GM12878 (cell line): ENCODE measurements around the gene PROX2. TPM values are rescaled to one million over a fixed set of nuclear protein-coding genes. Genes with fewer than 3 reads are reported as not detected.

Experiments used
- ATAC-seq: fragments of 200-7000 bp; cut with Tn5 transposase; 3 replicates; pipeline ENCODE4 v1.9.1; 2020; ENCODE audit warnings: mild to moderate bottlenecking, moderate library complexity
- BruUV-seq: library from RNA; stranded (reverse); fragments of 400-500 nt; replicated peaks from 2 replicates; lab custom pipeline; 2021; lab: Mats Ljungman, UMichigan
- CTCF ChIA-PET: fragments of 300-600 bp; sonication (Branson Sonifier 250); formaldehyde crosslinking; extraction: SDS; loops from one replicate; lab custom pipeline; 2021; ENCODE audit warnings: inconsistent platforms; lab: Yijun Ruan, JAX
- POLR2A ChIA-PET: fragments of 350-600 bp; formaldehyde crosslinking; extraction: SDS; loops from one replicate; lab custom pipeline; 2021; ENCODE audit warnings: inconsistent platforms; lab: Charles Lee
- RAD21 ChIA-PET: fragments of 300-600 bp; sonication (Branson Sonifier 250); formaldehyde crosslinking; loops from one replicate; lab custom pipeline; 2023; ENCODE audit warnings: antibody characterized with exemption; ENCODE audit not compliant: unreplicated experiment; lab: Charles Lee
- SMC1A ChIA-PET: fragments of 300-600 bp; sonication (Branson Sonifier 250); formaldehyde crosslinking; loops from one replicate; lab custom pipeline; 2023; ENCODE audit not compliant: unreplicated experiment, uncharacterized antibody; lab: Charles Lee
- DNase-seq: peaks from one replicate; pipeline ENCODE4 v3.0.0-alpha.2; 2011; ENCODE audit warnings: low read depth, low spot score
- FAIRE-seq: peaks from 3 replicates; lab custom pipeline; 2011; peaks lifted over from hg19 to GRCh38; lab: Jason Lieb, UNC
- H2AFZ ChIP-seq: 2 replicates; pipeline ENCODE4 v1.6.0; 2011; ENCODE audit warnings: low read depth, low read length, control low read depth; ENCODE audit not compliant: control insufficient read depth
- H3K27ac ChIP-seq: 2 replicates; pipeline ENCODE4 v1.5.1; 2011; ENCODE audit warnings: control low read depth; ENCODE audit not compliant: control insufficient read depth, insufficient read depth
- H3K27me3 ChIP-seq, 2 experiments: replicated peaks in 1 of 2; 2 replicates each; pipeline versions ENCODE4 v1.6.0 to v1.6.1; 2011; ENCODE audit warnings: low read length in 1 of 2; ENCODE audit not compliant: control insufficient read depth in 2 of 2, insufficient read depth in 2 of 2
- H3K36me3 ChIP-seq, 2 experiments: 2 replicates each; pipeline ENCODE4 v1.5.1; 2011; ENCODE audit warnings: low read length in 1 of 2; ENCODE audit not compliant: control insufficient read depth in 2 of 2, insufficient read depth in 2 of 2
- H3K4me1 ChIP-seq: 2 replicates; pipeline ENCODE4 v1.6.1; 2011; ENCODE audit warnings: mild to moderate bottlenecking, low read length, moderate library complexity, mixed read lengths; ENCODE audit not compliant: control insufficient read depth, insufficient read depth
- H3K4me2 ChIP-seq: 2 replicates; pipeline ENCODE4 v1.6.0; 2011; ENCODE audit warnings: control low read depth; ENCODE audit not compliant: control insufficient read depth, insufficient read depth
- H3K4me3 ChIP-seq: fragments of 200-600 bp; sonication (generic); 2 replicates; pipeline ENCODE4 v1.5.1; 2016
- H3K79me2 ChIP-seq: 2 replicates; pipeline ENCODE4 v1.6.0; 2011; ENCODE audit warnings: low read length; ENCODE audit not compliant: control insufficient read depth, insufficient read depth
- H3K9ac ChIP-seq: 2 replicates; pipeline ENCODE4 v1.8.0; 2011; ENCODE audit warnings: low read length, control low read depth, mixed read lengths; ENCODE audit not compliant: control insufficient read depth, insufficient read depth
- H3K9me3 ChIP-seq: replicated peaks from 3 replicates; pipeline ENCODE4 v1.5.1; 2011; ENCODE audit warnings: mild to moderate bottlenecking, low read length; ENCODE audit not compliant: control insufficient read depth, insufficient read depth
- H4K20me1 ChIP-seq: 2 replicates; pipeline ENCODE4 v1.6.0; 2011; ENCODE audit not compliant: control insufficient read depth, insufficient read depth
- CREB1 ChIP-seq: IDR thresholded peaks from 2 replicates; pipeline ENCODE4 v1.6.1; 2012; ENCODE audit warnings: low read depth, mild to moderate bottlenecking, inconsistent platforms
- E2F4 ChIP-seq: IDR thresholded peaks from 2 replicates; pipeline ENCODE4 v1.6.1; 2012; ENCODE audit warnings: low read depth, low read length, improper control_type of control experiment
- JUNB ChIP-seq: IDR thresholded peaks from 2 replicates; pipeline ENCODE4 v1.6.1; 2016; ENCODE audit warnings: antibody characterized with exemption, mild to moderate bottlenecking
- MTA2 ChIP-seq: fragments of 450-650 bp; IDR thresholded peaks from 2 replicates; pipeline ENCODE4 v1.6.1; 2016; ENCODE audit warnings: low read depth, mild to moderate bottlenecking, moderate library complexity
- MTA3 ChIP-seq: IDR thresholded peaks from 2 replicates; pipeline ENCODE4 v1.6.1; 2012; ENCODE audit warnings: low read length, inconsistent platforms, borderline replicate concordance
- MYB ChIP-seq: fragments of 150-350 bp; IDR thresholded peaks from 2 replicates; pipeline ENCODE4 v1.6.1; 2014; ENCODE audit warnings: mild to moderate bottlenecking, low read depth, low read length, borderline replicate concordance
- WRNIP1 ChIP-seq: IDR thresholded peaks from 2 replicates; pipeline ENCODE4 v1.6.1; 2011; ENCODE audit warnings: low read depth, low read length, improper control_type of control experiment, borderline replicate concordance
- ZNF274 ChIP-seq: IDR thresholded peaks from one replicate; pipeline ENCODE4 v1.8.0; 2011; ENCODE audit not compliant: insufficient read length, insufficient read depth
- ZNF687 ChIP-seq: fragments of 450-650 bp; IDR thresholded peaks from 2 replicates; pipeline ENCODE4 v1.6.1; 2017; ENCODE audit warnings: mild to moderate bottlenecking, moderate library complexity
- WGBS: methylation state at CpG from one replicate; pipeline ENCODE4 v1.1.6; 2016; ENCODE audit warnings: low lambda C conversion rate; ENCODE audit not compliant: insufficient replicate concordance, insufficient coverage; ENCODE audit errors: missing lambda C conversion rate; 5-methylcytosine and 5-hydroxymethylcytosine counted together
- in situ Hi-C: fragments of 300-500 bp; cut with MboI; formaldehyde crosslinking; loops from 9 replicates; pipeline ENCODE4 v1.14.3; 2018; ENCODE audit warnings: mixed read lengths
- intact Hi-C: fragments of 100-400 bp; cut with micrococcal nuclease; formaldehyde crosslinking; loops from one replicate; pipeline ENCODE4 v1.14.2; 2022; ENCODE audit not compliant: unreplicated experiment
- polyA plus RNA-seq, 11 experiments: library from polyadenylated mRNA; depleted of rRNA in 4 of 11; unstranded in 6 of 11; stranded (reverse) in 5 of 11; fragments of >200 nt; fragmentation: Nextera tagmentation in 4 of 11; fragmentation: Illumina TruSeq in 1 of 11; extraction: Ambion mirVana in 4 of 11; extraction: Trizol in 1 of 11; gene quantifications; 1 replicate in 1 of 11; 2 replicates in 10 of 11; pipeline versions ENCODE4 v1.2.1 to v1.2.3, GENCODE V29; 2011 to 2016; ENCODE audit warnings: inconsistent platforms in 2 of 11, missing spikeins in 2 of 11, low read depth in 1 of 11
- total RNA-seq, 4 experiments: library from RNA; depleted of rRNA in 3 of 4; stranded (reverse); fragments of >200 nt in 3 of 4; fragmentation: Illumina TruSeq in 1 of 4; extraction: Trizol in 1 of 4; gene quantifications; 2 replicates each; pipeline versions ENCODE4 v1.2.1 to v1.2.3, GENCODE V29; 2013 to 2021
- TF ChIP-seq, protein P1 (sequence below): IDR thresholded peaks from 2 replicates; pipeline ENCODE4 v1.6.1; 2012; ENCODE audit warnings: low read depth, low read length, improper control_type of control experiment
- TF ChIP-seq, protein P2 (sequence below): fragments of 450-650 bp; IDR thresholded peaks from 2 replicates; pipeline ENCODE4 v1.6.1; 2017; ENCODE audit warnings: borderline replicate concordance

The PROX2 gene
- total and polyA plus RNA-seq, 10 of the 15 experiments (the other 5 are each of a cell fraction or from before 2014, with no cell fraction given), result 0.04 to 0.42 (median 0.19) TPM

GRCh38 chr14:74917646-74918081, 41.7 kb upstream of the PROX2 start:
- no peaks in the 10 kb centered on the region for H4K20me1 ChIP-seq
- DNase-seq, result no peak
- no peak for TF ChIP-seq ZNF274
- TF ChIP-seq, protein P1, sequence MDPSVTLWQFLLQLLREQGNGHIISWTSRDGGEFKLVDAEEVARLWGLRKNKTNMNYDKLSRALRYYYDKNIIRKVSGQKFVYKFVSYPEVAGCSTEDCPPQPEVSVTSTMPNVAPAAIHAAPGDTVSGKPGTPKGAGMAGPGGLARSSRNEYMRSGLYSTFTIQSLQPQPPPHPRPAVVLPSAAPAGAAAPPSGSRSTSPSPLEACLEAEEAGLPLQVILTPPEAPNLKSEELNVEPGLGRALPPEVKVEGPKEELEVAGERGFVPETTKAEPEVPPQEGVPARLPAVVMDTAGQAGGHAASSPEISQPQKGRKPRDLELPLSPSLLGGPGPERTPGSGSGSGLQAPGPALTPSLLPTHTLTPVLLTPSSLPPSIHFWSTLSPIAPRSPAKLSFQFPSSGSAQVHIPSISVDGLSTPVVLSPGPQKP, result no peak
- no peak for TF ChIP-seq MYB
- no peak for TF ChIP-seq E2F4
- TF ChIP-seq, protein P2, sequence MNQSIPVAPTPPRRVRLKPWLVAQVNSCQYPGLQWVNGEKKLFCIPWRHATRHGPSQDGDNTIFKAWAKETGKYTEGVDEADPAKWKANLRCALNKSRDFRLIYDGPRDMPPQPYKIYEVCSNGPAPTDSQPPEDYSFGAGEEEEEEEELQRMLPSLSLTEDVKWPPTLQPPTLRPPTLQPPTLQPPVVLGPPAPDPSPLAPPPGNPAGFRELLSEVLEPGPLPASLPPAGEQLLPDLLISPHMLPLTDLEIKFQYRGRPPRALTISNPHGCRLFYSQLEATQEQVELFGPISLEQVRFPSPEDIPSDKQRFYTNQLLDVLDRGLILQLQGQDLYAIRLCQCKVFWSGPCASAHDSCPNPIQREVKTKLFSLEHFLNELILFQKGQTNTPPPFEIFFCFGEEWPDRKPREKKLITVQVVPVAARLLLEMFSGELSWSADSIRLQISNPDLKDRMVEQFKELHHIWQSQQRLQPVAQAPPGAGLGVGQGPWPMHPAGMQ, result no peak
- TF ChIP-seq WRNIP1, result no peak
- TF ChIP-seq ZNF687, result no peak
- TF ChIP-seq MTA2, result no peak
- no peak for TF ChIP-seq JUNB
- no peak for TF ChIP-seq MTA3
- TF ChIP-seq CREB1, result no peak
- TF ChIP-seq, all 136 proteins: peak for 0
- intact Hi-C loops (no loop called here), in situ Hi-C loops (no loop called here)
- H3K4me3 ChIP-seq, result no peak overlapping the region
- BruUV-seq, result no TSS peak
- RAD21 ChIA-PET, result interaction anchor here (0.6 to 2.5 kb wide), 5 partner anchors 12 to 171 kb away, joined by 4 to 8 read pairs (median 5); no protein-coding TSS in a partner anchor
- CTCF ChIA-PET, result interaction anchor here (0.5 to 4.7 kb wide), 8 partner anchors 10 to 309 kb away, joined by 3 to 24 read pairs (median 4); no protein-coding TSS in a partner anchor
- H3K36me3 ChIP-seq, result no peaks in the 10 kb centered on the region
- FAIRE-seq, result no peak
- H3K4me1 ChIP-seq, result no peaks in the 10 kb centered on the region
- H3K27ac ChIP-seq, result no peak overlapping the region
- 58% methylated on average over 13 of the region's 13 CpGs for WGBS
- SMC1A ChIA-PET, result interaction anchor here (1.4 to 1.7 kb wide), 2 partner anchors 57 to 170 kb away, joined by 4 to 7 read pairs; no protein-coding TSS in a partner anchor
- no peak overlapping the region for H2AFZ ChIP-seq
- ATAC-seq, result no peak
- H3K4me2 ChIP-seq, result no peak overlapping the region
- H3K27me3 ChIP-seq, result no peaks in the 10 kb centered on the region
- H3K79me2 ChIP-seq, result no peaks in the 10 kb centered on the region
- no peak overlapping the region for H3K9ac ChIP-seq
- POLR2A ChIA-PET, result no interaction called here
- H3K9me3 ChIP-seq, result no peaks in the 10 kb centered on the region
